NCI-H1417 treated with DMSO at 0.1 percent for 48 hours (cell line): ENCODE results near the gene C5orf63.
"Not testable (repeated sequence)": the region's sequence is repeated elsewhere in the genome, so short reads cannot be mapped to it uniquely, and the experiment has no call there.

Source experiments
- DNase-seq: peaks from one replicate; lab custom pipeline; 2025; lab: John Stamatoyannopoulos, UW

The C5orf63 gene

DNA sequence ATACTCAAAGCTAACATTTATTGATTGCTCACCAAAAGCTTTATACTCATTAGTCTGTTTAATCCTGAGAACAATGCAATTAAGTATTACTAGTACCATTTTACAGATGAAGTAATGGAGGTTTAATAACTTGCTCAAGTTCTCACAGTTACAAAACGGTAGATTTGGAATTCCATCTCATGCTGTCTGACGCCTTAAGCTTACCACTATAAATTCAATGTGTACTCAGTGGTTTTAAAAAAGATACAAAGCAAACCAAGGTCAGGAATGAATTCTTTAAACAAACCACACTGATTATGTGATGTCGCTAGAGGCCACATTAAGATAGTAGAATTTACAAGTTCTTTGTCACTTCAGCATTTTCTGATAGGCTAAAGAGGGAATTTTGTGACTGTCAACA is 1.2 kb upstream of the C5orf63 start:
- no peak for DNase-seq

DNA sequence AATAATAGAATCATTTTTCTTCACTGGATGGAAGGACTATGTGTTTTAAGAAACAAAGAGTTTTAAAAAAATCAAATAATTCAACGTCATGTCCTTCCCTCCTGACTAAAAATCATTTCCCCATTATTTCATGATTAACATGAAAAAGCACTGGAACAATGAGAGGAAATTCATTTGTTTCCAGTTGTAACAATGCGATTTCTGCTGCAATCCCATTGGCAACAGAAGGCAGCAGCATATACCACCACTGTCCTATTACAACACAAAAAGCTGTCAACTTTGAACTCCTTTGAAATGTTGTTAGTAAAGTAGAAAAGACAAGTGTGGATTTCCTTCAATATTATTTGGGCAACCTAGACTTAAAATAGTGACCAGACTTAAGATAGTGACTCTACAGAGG is 3.1 kb downstream of the C5orf63 start:
- DNase-seq = no peak

- DNase-seq = no peak
Measured at GRCh38 chr5:127068493-127069214, 4.6 kb downstream of the C5orf63 start.

- no peak for DNase-seq
Measured at GRCh38 chr5:127066721-127067120, 6.6 kb downstream of the C5orf63 start.

DNA sequence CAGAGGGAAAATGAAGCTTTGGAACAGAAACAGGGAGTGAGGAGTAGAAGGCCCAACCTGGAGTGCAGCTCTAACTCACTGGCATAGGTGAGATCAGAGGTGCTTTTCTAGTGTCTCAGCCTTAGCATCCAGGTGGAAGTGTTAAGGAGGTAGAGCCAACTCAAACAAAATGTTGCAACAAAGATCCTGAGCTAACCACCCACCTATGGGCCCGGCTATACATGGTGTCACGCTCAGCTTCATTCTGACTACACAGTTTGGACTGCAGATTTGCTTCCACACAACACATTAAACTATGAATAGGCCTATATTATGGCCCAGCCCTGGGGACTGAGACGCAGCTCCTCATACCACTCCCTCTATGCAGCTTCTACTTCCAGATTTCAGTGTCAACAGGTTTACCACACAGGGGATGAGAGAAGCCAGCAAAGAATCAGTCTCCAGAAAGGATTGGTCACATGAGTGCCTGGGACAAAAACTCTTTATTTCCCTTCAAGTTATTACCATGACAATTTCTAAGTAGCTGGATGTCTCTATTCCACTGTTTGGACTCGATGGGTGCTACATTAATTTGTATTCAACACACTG is 9.0 kb downstream of the C5orf63 start:
- no peak for DNase-seq

DNA sequence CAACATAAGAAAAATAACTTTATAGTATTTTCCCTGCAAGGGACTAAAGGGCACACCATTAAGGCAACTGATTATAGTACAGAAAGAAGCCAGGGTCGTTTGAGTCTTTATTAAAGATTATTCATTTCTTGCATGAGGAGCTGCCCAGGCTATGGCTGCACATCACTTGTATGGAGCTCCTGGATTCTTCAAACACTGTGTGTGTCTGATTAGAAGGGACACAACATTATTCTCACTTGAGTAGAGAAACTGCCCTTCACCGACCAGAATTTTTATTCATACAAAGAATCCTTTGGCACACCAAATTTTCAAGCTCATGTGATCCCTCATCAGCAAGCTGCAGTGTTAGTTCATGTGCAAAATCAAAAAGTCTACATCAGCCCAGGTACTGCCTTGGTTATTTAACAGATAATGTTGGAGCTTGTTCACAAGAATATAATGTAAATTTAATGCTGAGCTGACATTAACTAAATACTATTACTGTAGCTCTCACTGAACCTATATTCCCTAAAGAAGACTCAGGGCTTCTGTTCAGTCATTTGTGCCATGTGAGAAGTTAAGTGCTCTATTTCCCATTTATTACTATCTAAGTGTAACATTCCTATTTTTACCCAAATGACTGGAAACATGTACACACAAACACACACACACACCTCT is 9.9 kb downstream of the C5orf63 start:
- no peak for DNase-seq

DNA sequence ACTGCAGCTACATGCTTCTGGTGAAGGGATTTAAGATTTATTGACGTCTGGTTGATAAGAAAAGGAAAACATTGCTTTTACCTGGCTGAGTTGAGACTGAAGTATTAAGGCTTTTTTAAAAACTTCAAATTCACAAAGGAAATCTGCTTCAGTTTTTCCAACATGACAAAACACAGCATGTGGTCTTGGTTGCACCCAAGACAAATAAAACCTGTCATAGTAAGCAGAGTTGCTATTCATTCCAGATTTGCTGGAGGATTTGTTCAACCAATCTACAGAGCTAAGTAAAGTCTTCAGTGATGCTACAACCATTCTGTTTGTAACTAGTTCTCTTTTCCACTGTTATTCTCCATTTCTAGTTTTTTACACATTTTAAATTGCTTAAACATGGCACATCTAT is 11.3 kb downstream of the C5orf63 start:
- no peak for DNase-seq

DNA sequence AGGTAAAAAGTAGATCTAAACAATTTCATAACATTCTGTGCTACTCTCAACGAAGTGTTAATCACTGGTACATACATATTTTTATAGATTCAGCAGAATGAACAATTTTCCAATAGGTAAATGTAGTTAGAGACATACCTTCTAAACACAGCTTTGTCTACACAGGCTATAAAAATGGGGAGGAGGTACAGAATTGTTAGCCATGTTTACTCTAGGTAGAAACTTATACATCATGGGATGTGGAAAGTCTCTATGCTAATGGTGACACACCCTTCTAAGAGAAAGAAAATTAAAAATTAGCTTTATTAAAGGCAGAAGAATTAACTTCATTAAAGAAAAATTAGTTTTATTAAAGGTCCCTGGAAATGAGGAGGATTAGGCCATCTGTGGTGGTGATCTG is 11.8 kb downstream of the C5orf63 start:
- no peak for DNase-seq

GRCh38 chr5:127060470-127060985 is 12.8 kb downstream of the C5orf63 start:
- DNase-seq = no peak

DNA sequence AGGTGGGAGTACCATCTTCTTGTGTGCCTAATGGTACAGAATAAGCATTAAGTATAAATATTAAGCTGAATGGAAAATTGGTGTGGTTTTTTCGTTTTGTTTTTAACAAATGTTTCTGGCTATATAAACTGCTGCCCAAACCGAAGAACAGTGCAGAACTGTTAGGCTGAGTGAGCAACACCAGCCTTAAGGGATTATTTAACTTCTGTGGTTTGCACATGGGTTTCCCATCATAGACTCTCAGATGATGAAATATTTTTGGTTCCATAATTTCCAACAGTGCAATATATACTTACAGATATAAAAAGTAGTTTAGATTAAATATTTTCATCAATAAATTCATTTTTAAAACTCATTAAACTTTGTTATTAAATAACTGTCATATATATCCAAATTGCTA is 16.4 kb downstream of the C5orf63 start:
- DNase-seq = no peak

GRCh38 chr5:127055880-127056653 is 17.2 kb downstream of the C5orf63 start:
- DNase-seq = no peak

GRCh38 chr5:127053551-127053950 is 19.8 kb downstream of the C5orf63 start:
- DNase-seq = not testable (repeated sequence)

GRCh38 chr5:127053049-127053448 is 20.3 kb downstream of the C5orf63 start:
- no peak for DNase-seq

DNA sequence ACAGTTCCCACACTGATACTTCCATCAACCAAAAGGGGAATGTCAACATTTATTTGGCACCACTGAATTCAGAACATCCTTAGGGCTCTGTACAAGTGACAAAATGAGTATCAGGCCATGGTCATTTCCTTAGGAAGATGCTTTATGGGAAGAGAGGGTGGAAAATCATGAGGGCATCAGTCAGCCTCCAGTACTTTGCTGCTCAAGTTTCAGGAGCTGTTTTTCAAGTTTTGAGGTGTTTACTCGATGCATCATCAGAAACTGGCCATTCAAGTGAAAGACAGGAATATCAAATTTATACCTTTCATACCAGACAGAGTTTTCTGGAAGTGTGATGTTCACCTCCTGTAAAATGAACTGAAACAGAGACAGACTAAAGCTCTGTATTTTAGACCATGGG is 21.7 kb downstream of the C5orf63 start:
- DNase-seq = no peak

GRCh38 chr5:127046343-127047072 is 26.8 kb downstream of the C5orf63 start:
- DNase-seq = no peak

DNA sequence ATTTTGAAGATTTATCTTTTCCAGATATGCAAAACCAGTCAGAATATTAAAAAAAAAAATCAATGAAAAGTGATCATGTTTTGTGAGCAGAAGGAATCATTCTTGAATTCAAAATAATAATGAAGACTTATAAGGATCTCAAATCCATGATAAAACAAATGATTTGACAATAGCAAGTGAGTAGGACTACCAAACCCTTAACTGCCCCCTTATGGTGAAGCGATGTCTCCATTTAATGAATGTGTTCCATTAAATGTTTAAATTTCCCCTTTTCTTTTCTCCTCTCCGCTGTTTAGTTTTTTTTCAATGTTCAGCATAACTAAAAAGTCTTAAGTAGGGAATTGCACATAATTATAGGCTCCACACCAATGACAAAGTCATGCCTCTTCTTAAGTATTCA is 30.7 kb downstream of the C5orf63 start:
- DNase-seq = no peak

DNA sequence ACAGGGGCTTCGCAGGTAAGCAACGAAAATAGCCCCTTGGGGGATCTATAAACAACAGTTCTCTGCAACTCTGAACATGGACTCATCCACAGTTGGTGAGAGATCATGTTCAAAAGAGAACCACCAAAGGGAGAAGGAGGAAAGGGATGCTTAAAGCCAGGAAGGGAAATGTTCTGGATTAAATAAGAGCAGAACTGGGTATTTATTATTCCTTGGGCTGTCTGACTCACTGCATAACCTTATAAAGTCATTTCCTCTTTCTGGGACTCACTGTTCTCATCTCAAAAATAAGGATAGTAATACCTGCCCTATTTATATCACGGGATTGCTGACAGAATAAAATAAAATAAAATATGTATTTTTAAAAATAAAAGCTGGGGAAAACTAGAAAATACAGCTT is 31.7 kb downstream of the C5orf63 start:
- DNase-seq = no peak

DNA sequence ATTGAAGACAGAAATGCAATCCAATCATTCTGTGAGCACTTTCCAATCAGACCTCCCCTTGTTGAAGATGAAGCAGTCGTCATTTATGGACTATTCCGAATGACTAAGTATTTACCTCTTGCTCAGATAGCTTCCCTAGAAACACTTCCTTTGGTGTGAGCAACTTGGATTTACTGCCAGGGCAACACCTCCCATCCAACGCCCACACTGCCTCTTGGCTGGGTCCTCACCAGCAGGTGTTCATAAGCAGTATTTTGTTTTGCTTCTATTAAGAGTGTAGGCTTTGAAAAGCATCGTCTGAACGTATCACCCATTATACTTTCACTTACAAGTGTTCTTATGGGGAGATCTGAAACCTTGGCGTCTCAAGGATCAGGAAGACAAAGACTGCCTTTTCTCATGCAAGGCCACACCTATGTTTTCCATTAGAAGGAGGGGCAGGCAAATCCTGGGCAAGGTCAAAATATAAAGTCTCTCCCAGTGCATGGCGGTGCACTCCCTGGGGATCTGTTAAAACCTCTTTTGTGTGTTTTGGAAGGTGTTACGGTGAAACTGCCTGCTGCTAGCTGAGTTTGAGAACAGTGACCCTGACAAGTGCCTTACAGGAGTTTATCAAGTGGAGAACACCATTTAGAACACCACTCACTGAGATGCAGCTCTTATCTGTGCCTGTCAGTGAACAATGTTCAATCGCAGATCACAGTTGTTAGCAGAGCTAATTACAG is 32.3 kb downstream of the C5orf63 start:
- DNase-seq = no peak

- DNase-seq = no peak
Measured at GRCh38 chr5:127038550-127038949, 34.8 kb downstream of the C5orf63 start.

GRCh38 chr5:127031863-127032232 is 41.5 kb downstream of the C5orf63 start:
- DNase-seq = no peak
